Lung microvascular endothelial cell (primary cell): Measurements from ENCODE around the gene IL17RB. TPM values are rescaled to one million over a fixed set of nuclear protein-coding genes. Genes with fewer than 3 reads are reported as not detected.

Source experiments
- DNase-seq, 2 donors: peaks; one replicate each; pipeline versions ENCODE4 v3.0.0 to v3.0.0-alpha.2; 2010; ENCODE audit warnings: low read depth in 2 of 2
- total RNA-seq: library from RNA; depleted of rRNA; stranded (reverse); fragments of >200 nt; gene quantifications from 2 replicates; pipeline ENCODE4 v1.2.1, GENCODE V29; 2014

The IL17RB gene, protein sequence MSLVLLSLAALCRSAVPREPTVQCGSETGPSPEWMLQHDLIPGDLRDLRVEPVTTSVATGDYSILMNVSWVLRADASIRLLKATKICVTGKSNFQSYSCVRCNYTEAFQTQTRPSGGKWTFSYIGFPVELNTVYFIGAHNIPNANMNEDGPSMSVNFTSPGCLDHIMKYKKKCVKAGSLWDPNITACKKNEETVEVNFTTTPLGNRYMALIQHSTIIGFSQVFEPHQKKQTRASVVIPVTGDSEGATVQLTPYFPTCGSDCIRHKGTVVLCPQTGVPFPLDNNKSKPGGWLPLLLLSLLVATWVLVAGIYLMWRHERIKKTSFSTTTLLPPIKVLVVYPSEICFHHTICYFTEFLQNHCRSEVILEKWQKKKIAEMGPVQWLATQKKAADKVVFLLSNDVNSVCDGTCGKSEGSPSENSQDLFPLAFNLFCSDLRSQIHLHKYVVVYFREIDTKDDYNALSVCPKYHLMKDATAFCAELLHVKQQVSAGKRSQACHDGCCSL
- total RNA-seq = not detected in 2 replicates

DNA sequence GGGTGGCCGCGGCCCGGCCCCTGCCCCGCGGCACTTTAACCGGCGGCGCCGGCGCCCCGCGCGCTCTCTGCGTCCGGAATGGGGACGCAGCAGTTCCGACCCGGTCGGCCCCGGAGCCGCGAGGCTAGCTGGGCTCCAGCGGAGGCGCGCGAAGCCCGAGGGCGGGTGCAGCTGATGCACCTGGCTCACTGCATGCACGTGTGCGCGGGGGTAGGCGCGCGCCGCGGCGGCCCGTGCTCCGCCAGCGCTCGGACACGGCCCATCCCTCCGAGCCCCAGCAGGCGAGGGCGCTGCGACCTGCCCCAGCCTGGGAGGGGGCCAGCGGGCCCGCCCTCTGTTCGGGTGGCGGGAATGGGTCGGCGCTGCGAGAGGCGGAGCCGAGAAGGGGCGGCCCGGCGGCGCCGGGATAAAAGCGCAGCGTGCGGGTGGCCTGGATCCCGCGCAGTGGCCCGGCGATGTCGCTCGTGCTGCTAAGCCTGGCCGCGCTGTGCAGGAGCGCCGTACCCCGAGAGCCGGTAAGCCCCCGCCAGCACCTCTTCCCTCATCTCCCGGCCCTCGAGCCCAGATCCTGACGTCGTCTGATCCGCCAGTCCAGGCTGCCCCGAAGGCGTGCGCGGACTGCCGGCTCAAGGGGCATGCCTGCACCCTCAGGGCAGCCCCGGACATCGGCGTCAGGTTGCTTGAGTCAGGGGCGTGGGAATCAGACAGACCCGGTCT is at the start of gene IL17RB, which contains the start of gene CHDH:
TSS of gene IL17RB (plus strand) at position 435 of the 717 bp plus-strand sequence. CDS start at position 456, 21 bp downstream.
TSS of gene CHDH (minus strand) at position 286 of the 717 bp plus-strand sequence. CDS start 22,411 bp downstream, outside the sequence.
- DNase-seq = peak in 1 of 2 donors; percentile 37

DNA sequence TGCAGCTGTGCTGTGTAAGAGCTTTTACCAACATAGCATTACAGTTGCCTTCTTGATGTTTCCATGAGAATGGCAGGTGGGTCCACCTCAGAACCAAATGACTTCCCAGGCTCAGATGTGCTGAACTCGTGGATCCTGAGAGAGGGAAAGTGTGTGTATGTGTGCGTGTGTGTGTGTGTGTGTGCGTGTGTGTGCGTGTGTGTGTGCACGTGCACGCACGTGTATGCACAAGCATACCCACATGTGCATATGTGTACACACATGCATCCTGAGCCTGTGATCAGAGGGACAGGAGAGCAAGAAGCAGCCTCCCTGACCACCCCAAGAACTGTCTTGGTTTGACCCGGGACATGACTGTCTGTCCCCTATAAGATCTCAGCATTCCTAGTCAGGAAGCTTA is 48.2 kb upstream of the IL17RB start:
- no peak for DNase-seq

DNA sequence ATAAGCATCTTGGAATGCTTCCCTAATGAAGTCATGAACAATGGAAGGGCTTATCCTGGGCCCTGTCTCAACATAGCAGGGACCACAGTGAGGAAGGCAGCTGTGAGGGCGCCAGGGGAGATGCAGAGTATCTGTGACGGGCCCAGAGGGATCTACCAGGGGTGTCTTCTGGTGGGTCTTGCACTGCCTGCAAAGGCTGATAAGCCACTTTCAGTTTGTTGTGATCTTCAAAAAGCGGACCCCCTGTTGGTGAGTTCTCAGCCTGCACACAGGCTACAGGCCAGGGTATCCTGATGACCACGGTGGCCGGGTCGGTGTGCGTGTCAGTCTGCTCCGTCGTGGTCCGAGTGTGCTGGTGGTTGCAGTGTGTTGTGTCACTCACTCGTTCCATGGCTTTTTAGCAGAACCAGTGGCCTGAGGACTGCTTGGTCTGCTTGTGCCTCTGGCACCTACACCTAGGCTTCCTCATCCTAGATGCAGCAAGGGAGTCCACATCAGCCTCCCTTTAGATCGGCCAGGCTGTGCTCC is 47.0 kb upstream of the IL17RB start:
- no peak for DNase-seq

DNA sequence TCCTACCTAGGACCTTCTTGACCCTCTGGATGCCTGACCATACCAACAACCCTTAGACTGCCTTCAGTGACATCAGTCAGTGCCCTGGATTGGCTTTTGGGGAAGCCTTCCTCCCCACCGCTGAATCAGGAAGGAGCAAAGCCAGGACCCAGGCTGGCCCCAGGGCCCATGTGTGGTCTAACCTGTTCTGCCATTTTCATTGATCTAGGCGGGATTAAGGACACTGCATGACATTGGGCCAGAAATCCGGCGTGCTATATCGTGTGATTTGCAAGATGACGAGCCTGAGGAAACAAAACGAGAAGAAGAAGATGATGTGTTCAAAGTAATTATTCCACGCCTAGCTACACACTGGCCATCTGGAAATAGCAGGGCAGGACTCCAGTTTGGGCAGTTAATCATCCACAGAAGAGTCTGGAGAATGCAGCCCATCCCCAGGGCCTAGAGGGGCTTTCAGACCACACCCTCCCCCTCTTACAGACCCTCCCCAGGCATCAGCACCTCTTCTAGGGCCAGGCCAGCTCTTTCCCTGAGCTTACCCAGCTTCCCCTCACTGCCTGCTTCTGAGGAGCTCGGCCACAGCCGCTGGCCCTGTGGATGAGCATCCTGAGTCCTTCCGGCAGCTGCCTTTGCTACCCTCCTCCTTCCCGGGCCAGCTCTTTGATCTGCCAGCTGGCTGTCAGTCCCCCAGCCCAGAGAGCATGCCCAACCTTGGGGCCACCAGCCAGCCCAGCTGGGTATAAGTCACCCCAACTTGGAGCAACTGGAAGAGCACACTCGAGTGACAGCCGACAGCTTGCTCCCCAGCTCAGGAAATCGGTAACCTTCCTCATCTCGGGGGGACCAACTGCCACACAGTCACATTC is 46.1 kb upstream of the IL17RB start:
- no peak for DNase-seq

DNA sequence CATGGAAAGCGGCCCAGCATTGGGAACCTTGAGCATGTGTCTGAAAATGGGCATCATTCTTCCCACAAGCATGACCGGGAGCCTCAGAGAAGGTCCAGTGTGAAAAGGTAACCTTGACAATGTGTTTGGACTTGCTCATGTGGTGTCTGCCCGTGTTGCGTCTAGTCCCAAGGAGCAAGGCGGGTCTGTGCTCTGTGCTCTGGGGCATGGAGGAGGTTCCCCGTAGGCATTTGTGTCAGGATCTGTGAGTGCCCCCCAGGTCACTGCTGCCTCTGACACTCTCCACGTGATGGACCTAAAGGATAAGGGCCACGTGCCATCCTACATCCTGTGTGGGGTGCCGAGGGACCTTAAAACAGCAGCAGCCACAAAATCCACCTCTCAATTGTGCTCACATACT is 45.0 kb upstream of the IL17RB start:
- DNase-seq = no peak

DNA sequence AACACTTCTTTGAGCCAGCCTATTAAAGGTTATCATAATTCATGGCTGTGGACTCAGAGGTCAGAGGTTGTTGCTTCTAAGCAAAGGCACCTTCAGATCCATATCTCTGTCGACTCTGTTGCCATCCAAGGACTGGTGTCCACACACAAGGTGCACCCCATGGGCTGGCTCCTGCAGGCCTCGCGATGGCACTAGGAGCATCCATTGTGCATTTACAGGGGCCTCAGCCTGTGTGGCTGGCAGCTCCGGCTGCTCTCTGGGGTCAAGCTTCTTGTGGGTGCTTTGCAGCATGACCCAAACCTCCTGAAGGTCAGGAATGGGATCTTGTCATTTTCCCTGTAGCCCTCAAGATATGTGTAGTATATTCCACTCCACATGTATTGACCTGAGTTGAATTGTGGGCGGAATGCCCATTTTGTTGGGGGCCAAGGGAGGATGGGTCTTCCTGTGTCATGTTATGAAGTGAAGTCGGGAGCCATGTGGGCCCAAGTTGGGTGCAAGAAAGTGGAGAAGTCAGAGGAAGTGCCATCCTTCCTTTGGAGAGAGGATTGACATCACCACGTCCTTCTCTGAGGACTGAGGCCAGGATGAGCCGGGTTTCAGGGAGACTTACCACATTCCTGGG is 44.0 kb upstream of the IL17RB start:
- DNase-seq = no peak

DNA sequence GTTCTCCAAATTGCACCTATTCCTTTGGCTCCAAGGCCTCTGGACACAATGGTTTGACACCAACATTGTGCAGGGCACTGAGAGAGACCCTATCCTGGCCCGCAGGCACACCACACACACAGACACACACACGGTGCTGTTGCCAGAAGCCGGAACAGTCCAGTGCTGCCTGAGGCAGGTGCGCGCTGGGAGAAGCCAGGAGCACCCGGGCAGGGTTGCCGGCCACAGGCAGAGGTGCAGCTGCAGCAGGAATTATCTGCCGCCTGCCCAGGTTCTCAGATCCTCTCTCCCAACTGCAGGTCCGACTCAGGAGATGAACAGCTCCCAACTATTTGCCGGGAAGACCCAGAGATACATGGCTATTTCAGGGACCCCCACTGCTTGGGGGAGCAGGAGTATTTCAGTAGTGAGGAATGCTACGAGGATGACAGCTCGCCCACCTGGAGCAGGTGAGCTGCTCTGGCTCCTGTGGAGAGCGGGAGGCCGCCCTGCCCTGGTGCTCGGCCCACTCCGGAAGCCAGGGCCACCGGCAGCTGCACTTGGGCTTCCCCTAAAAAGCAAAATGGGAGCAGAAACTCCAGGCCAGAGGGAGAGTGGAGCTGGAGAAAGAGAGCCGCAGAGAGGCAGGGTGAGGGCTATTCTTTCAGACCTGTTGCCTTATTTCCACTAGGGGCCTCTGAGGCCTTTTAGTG is 43.1 kb upstream of the IL17RB start:
- no peak for DNase-seq

DNA sequence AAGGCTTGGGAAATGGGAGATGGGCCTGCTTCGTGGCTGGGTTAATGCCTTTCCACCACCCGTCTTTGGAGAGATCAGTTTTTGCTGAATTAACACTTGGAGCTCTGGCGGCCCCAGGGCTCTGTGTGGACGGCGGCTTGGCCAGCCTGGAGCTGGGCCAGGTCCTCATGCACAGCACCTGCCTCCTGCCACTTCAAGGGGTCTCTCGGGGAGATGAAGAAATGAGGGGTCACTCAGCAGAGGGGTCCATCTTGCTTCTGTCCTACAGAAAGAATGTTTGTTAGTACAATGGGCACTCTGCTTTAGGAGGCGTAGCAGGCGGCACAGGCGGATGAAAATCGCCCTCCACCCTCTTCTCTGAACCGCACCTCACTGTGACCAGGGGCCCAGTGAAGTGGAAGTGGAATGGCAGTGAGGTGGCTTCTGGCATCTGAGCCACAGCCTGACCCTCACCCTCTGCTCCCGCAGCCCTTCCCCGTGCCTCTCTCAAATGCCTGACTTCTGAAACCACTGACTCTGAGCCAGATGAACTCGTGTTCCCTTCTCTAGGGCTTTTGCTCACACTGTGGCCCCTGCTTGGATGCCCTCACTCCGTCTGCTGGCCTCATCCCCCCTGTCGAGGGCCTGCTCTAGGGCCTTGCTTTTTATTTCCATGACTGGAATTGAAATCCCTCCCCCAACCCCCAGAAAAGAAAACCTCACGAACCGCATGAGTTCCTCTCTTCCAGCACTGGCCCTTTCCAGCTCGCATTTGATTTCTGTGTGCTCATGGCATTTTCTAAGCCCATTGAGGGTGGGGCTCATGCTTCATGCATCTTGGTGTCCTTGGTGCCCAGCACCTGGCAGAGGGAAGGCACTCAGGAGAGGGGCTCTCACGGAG is 42.3 kb upstream of the IL17RB start:
- no peak for DNase-seq

DNA sequence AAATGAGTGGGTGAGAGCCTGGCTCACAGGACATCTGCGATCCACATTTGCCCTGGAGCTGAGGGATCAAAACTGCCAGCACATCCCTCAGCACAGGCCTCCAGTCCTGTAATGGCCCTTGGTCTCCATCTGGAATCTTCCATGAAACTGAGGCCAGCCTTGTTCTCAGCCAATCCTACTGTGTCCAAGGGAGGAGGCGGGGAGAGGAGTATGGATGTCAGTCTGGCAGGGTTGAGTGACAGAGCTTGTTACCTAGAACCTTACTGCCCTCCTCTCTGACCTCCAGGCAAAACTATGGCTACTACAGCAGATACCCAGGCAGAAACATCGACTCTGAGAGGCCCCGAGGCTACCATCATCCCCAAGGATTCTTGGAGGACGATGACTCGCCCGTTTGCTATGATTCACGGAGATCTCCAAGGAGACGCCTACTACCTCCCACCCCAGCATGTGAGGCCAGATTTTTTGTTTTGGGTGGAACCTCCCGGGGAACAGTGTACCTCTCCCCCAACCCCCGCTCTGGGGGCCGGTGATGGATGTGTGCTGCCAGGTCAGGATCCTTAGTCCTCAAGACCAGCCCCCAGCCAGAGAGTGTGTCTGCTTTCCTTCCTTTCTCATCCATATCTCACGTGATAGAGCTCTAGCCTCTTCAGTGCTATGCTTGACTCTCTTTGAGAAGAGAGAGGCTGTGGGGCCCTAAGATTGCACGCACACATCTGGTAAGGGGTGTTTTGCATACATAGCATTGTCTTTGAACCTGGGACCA is 41.5 kb upstream of the IL17RB start:
- no peak for DNase-seq

DNA sequence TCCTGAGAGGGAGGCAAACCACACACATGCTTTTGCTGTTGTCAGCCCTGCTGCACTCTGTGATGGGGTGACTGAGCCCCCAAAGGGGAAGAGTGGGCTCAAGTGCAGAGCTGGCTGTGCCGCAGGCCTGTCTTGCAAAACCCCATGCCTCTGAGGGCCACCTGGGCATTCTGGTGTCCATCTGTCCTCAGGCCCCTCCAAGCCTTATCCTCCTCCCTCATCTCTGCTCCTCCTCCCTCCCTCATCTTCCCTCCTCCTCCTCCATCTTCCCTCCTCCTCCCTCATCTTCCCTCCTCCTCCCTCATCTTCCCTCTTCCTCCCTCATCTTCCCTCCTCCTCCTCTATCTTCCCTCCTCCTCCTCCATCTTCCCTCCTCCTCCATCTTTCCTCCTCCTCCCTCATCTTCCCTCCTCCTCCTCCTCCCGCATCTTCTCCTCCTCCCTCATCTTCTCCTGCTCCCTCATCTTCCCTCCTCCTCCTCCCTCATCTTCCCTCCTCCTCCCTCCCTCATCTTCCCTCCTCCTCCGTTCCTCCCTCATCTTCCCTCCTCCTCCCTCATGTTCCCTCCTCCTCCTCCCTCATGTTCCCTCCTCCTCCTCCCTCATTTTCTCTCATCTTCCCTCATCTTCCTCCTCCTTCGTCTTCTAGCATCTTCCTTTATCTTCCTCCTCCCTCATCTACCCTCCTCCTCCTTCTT is 40.8 kb upstream of the IL17RB start:
- no peak for DNase-seq

DNA sequence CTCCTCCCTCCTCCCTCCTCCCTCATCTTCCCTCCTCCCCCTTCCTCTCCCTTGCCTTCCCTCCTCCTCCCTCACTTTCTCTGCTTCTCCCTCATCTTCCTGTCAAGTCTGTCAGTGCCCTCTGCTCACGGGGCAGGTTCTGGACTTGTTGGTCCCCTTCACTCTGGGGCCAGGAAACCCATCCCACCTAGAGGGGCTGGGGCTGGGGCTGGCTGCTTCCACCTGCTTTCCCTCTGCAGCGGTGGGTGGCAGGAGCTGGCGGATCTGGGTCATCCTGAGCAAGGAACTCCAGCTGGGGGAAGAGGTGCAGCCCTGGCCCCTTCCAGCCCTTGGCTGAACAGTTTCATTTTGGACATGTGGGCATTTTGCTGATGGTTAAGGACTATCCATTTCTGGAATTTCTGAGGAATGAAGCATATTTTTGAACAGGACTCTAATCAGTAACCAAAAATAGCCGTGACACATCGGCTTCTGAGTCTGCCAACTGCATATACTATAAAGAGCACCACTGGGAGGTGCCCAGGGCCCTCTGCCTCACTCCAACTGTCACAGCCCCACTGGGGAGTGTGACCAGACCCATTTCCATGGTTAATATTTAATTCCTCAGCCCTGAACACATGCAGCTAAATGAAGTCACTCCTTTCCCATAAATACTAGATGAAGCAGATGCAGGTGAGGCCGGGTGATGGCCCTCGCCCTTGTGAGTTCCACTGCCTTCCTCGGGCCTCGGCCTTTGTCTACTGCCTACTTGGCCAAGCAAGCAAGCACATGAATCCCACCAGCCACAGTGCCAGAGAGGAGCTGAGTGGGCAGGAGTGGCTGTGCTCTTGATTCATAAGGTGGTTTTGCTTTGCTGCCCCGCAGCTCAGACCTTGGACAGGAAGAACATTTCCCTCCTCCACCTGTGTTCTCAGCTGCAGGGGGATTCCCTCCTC is 39.9 kb upstream of the IL17RB start:
- no peak for DNase-seq

DNA sequence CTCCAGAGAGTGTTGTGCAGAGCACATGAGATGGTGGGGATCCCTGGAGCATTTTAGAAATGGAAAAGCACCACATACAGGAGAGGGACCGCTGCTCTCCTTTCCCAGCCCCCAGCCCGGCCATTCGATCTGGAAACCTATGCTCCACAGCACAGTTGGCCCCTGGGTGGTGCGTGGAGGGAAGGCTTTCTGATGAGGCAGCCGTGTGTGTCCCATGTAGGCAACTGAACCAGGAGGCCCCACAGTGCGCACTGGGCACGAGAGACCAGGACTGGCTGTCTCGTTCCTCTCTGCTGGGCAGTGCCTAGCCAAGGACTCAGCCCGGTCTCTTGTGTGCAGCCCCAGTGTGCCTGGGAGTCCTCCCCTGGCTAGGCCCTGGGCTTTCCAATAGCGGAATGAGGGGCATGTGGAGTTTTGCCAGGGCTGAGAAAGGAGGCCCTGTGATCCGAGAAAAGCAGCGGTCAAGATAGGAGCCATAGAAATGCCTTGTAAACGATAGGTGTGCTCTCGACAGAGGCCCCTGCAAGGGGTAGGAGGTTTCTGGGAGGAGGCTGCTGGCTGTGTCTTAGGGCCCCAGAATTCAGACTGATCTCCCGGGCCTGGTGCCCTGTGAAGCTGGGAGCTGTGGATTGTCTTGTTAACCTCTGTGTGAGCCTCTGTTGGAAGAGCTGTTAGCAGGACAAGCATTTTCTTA is 39.1 kb upstream of the IL17RB start:
- DNase-seq = no peak

DNA sequence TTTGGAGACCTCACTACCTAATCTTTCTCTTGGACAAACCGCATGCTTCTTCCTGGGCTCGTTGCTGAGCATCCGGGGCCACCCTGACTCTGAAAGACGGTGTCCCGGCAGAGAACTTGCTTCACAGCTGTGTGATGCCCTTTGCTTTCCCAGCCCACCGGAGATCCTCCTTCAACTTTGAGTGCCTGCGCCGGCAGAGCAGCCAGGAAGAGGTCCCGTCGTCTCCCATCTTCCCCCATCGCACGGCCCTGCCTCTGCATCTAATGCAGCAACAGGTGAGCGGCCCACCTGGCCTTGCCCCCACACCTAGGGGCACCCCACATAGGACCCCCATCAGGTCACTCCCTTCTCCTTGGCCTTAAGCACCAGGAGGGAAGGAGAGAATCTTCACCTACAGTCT is 37.9 kb upstream of the IL17RB start:
- DNase-seq = no peak

DNA sequence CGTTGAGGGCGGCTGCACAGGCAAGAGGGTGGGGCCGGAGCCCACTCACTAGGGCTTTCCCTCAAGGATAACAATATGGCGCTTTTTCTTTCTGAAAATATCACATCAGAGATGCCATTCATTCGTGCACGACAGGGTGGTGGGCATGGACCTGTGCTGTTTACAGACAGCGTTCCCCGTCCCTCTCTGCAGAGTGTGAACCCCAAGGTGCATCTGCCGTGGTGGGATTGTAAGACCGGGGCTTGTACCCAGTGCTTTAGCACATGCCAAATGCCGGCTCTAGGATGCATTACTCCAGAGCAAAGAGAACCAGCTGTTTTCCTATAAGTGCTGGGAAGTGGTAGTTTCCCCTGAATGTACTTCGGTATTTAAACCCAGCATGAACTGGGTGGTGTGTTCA is 37.1 kb upstream of the IL17RB start:
- no peak for DNase-seq

DNA sequence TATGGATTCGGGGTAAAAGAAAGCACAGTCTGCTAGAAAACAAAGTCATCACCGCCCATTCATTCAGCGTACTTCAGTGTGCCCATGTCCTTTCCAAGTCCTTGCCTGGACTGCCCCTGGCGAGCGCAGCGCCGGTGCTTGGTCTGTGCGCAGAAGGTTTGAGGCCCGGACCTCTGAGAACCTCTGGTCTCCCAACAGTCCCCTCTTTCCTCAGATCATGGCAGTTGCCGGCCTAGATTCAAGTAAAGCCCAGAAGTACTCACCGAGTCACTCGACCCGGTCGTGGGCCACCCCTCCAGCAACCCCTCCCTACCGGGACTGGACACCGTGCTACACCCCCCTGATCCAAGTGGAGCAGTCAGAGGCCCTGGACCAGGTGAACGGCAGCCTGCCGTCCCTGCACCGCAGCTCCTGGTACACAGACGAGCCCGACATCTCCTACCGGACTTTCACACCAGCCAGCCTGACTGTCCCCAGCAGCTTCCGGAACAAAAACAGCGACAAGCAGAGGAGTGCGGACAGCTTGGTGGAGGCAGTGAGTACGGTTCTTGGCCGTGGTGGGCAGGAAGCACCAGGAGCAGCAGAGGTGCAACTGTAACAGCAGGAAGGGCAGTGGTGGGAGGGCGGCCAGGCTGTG is 36.5 kb upstream of the IL17RB start:
- DNase-seq = no peak
